NCI-H82 treated with DMSO at 0.1 percent for 48 hours (cell line): ENCODE data around the gene ZNF319.

Experiments used
- DNase-seq: peaks from one replicate; lab custom pipeline; 2025; ENCODE audit not compliant: unreplicated experiment; lab: John Stamatoyannopoulos, UW

Gene ZNF319

DNA sequence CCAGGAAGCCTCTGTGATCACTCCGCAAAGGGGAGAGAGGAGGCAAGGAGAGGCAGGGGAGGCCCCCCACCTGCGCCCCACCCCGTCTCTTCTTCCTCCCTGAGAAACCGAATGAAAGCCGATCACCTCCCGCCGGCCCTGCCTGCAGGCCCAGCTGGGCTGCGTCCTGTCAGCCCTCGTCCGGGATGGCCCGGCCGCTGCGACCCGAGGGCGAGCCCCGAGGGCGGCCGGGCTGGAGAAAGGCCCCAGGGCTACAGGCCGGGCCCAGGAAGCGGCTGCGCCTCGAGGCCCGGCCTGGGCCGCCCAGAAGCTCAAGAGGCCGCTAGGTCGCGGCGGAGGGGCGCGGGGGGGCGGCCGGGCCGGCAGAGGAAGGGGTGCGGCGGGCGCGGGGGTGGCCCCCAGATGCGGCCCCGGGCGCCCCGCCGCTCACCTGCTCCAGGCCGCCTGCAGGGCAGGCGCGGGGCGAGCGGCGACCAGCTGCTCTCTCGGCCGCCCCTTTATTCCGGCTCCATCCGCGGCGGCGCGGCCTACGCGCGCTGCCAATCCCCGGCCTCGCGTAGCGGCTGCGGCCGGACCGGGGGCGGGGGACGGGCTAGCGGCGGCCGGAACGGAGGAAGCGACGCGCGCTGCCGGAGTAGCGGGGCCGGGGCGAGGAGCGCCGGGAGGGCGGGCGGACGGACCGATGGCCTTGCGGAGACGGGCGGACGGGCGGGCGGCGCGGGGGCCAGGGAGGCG is at the start of gene ZNF319:
TSS of gene ZNF319 (minus strand) at position 702 of the 735 bp plus-strand sequence. CDS start 2,407 bp downstream, outside the sequence.
- no peak for DNase-seq

DNA sequence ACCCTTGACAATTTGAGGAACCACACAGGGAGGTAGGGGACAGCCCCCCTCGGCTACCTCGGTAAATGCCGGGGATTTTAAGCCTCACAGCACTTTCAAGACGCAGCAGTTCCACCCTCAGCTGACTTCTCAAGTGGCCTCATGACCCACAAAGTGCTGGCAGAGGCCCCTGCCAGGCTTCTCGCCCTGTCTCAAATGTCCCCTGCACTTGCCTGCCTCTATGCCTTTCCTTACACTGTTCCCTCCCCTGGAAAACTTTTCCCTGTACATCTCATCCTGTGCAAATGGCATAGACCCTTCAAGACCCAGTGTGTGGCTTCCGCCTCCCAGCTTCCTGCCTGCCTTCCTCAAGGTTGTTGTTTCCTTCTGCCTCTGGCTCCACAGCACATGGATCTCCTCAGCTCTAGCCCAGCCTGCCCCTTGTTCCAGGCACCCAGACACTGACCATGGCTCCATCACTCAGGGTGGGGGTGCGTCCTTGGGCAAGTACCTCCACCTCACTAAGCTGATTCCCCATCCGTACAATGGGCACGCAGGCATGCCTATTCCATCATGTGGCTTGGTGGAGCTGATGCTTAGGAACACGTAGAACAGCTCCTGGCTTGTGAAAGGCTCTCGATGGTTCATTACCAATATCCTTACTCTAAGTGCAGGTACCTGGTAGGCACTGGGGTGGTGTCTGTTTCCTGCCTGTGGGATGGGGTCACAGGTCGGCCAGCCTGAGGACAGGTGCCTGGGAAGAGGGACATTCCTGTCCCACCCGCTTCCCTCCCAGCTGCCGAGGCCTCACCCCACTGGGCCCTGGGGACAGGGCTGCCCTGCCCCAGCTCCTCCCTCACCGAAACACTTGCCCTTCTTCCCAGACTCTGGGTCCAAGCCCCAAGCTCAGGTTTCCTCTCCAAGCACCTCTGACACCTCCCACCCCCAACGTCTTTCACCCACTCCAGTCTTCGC is 49.0 kb upstream of the ZNF319 start:
- DNase-seq, result no peak

DNA sequence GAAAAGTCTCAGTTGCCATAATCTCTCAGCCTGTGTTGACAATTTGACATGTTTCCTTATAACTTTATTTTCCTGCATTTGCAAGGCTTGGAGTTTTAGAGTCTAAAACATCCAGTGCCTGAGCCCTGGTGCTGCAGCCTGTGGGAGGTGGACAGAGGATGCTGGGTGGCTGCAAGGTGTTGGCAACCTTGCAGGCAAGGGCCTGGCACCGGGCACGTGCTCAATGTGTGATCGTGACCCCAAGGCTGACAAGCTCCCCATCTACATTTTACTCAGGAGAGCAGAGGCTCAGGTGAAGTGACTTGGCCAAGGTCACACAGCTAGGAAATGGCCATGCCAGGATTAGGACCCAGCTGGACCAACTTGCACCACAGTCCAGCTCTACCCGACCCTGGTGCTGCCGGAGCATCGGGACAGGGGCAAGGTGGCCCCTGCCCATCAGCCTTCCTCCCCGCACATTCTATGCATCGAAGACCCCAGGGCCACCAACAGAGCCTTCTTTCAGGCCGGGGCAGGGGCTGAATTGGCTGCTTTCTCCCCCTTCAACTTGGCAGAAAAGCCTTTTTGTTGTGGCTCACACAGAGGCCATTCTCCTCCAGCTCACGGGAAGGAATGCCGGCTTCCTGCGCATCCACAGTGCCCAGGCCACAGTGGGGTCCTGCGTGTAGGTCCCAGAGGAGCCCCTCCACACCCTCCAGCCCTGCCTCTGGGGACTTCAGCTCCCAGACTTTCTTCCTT is 48.2 kb upstream of the ZNF319 start:
- no peak for DNase-seq

DNA sequence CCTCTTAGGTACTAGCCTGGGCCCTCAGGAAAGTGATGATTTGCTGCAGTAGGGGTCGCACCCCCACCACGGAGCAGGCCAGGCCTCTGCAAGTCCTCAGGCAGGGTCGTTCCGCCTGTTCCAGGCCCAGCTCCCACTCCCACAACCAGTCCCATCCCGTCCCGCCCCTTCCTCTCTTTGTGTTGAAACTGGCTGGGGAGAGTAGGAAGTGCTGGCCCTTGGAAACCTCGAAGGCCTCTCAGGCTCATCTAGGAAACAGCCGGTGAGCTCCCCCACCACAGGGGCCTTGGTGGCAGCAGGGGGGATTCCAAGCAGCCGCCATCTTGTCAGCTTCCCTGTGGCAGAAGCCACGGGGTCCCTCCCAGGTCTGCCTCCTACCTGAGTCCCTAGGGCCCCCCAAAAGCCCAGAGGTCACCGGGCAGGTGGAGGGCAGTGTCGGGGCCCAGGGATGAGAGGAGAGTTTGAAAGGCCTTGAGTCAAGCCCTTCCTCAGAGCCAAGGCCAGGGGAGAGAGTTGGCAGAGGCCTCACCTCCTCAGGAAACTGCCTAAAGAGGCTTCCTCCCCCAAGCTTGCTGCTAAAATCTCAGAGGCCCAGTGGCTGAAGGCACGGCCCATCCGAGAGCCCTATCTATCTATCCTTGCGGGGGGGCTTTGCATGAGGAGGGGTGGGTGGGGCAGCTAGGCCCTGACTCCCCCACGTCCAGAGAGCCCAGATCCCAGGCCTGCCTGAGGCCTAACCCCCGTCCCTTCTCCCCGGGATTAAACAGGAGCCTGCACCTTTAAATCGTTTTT is 47.3 kb upstream of the ZNF319 start:
- no peak for DNase-seq

DNA sequence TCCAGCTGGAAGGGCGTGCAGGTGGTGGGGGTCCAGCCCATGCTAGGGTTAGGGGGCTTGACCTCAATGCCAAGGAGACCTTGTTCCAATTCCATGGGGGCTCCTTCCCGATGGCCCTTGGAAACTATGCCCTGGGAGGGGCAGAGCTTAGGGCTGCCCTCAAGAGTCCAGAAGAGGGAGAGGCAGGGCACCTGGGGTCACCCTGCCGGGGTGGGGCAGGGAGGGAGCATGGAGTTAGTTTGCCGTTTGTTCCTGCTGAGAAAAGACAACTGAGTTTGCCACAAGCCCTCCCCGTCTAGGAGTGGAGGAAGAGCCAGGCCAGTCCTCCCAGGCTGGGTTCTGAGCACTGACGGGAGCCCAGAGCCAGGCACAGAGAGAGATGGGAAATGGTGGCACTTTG is 46.5 kb upstream of the ZNF319 start:
- no peak for DNase-seq

DNA sequence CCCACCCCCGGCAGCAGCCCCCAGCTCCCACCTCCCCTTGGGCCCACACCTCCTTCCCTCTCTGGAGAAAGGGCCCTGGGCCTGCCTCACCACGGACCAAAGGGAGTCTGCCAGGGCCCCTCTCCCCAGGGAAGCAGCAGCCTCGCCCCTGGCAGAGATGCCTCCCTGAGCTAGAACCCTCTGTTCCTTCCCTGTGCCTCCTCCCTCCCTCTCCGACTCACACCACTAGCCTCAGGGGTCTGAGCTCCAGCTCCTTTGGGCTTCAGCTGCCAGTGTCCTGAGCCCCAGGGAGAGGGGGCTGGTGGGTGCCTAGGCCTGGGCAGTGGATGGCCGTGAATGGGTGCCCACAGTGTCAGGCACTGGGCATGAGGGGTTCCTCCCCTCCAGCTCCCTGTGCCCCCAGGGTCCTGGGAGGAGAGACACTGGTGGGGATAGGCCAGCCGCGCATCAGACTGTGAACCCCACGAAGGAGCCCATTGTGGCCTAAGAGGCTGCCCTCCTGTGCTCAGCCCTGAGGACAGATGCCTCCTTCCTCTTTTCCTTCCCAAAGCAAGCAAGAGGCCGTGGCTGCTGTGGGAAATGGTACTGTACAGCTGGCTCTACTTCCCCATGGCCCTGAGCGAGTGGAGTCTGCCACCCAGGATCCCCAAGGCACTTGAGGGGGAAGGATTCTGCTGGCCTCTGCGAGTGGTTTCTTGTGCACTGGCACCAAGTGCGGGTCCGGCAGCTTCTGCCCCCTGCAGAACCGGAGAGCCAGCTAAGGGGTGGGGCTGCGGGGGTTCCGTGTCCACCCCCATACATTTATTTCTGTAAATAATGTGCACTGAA is 45.8 kb upstream of the ZNF319 start:
- DNase-seq, result no peak

DNA sequence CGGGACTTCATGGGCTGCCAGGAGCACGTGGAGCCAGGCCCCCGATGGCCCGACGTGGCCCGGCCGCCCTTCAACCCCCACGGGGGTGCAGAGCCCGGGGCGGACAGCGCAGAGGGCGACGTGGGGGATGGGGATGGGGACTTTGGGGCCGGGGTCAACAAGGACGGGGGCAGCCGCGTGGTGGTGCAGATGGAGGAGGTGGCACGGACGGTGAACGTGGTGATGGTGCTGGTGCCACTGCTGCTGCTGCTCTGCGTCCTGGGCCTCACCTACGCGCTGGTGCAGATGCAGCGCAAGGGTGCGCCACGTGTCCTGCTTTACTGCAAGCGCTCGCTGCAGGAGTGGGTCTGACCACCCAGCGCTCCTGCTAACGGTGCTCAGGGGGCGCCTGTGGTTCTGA is 44.6 kb upstream of the ZNF319 start:
- DNase-seq, result no peak

DNA sequence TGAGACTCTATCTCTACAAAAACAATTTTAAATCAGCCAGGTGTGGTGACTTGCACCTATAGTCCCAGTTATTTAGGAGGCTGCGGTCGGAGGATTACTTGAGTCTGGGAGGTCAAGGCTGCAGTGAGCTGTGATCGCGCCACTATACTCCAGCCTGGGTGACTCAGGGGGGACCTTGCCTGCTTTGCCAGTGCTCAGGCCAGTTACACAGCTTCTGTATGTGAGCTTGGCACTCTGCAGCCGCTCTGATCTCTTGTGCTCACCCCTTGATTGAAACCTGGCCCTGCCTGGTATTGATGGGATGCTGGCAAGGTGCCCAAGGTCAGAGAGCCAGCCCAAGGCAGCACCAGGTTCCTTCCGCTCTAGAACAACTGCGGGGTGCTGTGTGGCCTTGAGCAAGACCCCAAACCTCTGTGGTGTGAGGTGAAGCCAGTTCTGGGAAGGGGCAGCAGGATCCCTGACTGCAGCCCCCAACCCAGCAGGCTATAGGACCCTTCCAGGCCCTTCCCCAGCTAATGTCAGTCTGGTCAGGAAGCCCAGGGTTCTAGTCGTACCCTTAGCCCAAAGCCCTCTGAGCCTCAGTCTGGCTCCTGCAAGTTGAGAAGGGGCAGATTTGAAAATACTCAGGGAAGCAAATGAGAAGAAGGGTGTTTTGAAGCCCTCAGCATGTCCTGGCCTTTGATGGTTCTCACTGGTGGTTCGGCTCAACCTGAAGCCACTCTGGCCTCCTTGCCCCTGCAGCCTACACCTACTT is 44.0 kb upstream of the ZNF319 start:
- no peak for DNase-seq

DNA sequence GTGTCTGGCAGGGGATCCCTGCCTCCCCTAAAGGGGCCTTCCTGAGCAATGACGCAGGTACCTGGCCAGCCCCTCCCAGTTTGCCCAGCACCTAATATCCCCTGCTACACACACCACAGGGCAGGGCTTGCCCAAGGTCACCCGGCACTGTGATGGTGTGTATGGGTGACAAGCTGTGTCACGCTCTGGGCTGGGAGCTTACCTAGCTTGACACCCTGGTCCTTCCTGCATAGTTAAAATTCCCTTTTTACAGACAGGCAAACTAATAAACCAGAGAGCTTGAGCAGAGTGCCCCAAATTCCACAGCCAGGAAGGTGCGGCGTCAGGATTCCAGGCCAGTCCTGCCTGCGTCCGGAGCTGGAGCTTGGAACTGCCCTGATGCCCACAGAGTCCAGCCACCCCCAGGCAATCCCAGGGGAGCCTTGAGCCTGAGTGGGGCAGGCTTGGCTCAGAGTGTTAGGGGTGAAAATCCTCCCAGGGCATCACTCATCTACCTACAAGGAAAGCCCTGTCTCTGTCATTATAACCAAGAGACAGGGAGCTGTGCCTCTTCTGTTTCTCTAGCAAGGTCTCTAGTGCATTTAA is 43.2 kb upstream of the ZNF319 start:
- no peak for DNase-seq

DNA sequence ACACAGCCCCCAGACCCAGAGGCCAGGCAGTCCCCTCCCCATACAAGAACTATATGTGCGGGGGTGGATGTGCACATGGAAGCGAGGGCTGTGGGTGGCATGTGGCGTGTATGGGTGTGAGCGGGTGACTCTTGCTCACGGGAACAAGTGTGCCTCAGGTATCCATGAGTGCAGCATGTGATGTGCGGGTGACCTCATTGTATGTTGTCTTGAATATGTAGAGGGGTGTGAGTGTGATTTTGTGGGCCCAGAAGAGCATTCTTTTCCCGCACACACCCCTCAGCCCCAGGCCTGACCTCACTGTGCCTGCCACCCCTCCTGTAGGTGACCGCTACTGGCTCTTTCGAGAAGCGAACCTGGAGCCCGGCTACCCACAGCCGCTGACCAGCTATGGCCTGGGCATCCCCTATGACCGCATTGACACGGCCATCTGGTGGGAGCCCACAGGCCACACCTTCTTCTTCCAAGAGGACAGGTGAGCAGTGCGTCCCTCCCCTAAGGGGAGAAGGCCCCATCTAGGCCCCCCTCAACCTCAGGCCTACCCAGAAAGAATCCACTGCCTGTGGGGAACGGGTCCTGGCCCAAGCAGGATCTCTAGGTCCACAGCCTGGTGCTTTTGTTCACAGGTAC is 42.5 kb upstream of the ZNF319 start:
- DNase-seq, result no peak

DNA sequence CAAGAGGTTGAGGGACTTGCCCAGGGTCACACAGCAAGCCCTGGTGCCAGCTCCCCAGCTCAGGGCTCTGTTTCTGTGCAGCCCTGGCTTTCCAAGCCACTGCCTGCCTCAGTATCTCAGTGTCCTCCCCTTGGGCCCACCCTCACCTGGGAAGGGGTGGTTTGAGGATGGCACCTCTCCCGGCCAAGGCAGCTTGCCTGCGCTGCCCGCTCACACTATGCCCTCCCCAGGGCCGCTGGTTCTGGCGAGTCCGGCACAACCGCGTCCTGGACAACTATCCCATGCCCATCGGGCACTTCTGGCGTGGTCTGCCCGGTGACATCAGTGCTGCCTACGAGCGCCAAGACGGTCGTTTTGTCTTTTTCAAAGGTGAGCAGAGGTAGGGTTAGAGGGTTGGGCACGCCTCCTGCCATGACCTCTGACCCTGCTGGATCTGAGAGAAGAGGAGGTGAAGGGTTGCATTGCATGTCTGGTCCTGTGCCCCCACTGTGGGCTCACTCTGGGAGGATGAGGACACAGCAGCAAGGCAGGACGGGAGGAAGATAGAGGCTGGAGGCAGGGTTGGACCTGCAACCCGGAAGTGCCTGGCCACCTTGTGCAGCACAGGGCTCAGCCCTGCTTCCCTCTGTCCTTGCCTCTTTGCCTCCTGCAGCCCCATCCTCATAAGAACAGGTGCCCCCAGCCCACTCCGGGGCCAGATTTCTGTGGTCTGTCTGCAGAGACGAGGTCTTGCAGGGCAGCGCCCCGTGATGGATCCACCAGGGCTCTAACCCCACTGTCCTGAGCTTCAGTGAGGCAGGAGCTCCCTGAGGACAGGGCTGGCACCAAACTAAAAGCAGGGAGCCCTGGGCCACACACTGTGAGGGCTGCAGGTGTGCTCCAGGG is 41.8 kb upstream of the ZNF319 start:
- DNase-seq, result no peak

DNA sequence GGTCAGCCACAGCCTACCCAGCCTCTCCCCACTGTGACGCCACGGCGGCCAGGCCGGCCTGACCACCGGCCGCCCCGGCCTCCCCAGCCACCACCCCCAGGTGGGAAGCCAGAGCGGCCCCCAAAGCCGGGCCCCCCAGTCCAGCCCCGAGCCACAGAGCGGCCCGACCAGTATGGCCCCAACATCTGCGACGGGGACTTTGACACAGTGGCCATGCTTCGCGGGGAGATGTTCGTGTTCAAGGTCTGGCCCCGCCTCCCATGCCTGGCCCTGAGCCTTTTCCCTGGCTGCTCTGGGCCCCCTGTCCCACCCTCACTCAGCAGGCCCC is 41.1 kb upstream of the ZNF319 start:
- no peak for DNase-seq

DNA sequence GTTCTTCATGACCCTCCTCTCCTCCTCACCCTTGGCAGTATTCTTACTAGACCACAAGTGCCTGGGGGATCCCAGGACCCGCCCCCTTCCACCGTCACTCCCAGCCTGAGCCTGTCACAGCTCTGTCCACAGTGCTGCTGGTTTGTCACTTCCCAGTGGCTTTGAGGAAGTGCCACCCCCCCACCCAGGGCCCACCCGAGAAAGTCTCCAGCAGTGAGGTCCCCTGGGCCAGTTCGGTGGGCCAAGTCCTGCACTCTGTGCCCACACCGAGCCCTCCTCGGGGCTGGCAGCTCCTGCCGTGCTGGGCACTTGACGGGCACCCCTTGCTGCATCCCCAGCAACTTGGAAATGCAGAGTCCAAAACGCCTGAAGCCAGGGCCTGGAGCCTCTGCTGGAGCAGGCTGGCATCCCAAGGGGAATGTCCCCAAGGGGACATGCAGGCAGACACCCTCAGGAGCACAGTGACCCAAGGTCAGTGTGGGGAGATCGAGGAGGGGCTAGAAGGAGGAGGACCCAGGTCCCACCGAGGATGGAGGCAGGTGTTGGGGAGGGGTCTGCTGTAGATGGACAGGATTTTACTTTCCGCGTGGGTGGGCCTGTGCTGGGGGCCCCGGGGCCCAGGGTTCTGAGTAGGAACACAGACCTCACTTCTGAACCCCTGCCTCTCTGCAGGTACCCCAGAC is 40.6 kb upstream of the ZNF319 start:
- no peak for DNase-seq

DNA sequence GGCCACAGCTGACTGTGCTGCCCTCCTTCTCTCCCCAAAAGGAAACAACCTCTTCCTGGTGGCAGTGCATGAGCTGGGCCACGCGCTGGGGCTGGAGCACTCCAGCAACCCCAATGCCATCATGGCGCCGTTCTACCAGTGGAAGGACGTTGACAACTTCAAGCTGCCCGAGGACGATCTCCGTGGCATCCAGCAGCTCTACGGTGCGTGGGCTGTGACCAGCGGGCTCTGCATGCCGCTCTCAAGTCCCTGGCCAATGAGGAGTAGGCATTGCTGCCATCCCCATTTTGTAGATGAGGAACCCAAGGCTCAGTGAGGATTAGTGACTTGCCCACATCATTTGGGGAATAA is 40.0 kb upstream of the ZNF319 start:
- no peak for DNase-seq

DNA sequence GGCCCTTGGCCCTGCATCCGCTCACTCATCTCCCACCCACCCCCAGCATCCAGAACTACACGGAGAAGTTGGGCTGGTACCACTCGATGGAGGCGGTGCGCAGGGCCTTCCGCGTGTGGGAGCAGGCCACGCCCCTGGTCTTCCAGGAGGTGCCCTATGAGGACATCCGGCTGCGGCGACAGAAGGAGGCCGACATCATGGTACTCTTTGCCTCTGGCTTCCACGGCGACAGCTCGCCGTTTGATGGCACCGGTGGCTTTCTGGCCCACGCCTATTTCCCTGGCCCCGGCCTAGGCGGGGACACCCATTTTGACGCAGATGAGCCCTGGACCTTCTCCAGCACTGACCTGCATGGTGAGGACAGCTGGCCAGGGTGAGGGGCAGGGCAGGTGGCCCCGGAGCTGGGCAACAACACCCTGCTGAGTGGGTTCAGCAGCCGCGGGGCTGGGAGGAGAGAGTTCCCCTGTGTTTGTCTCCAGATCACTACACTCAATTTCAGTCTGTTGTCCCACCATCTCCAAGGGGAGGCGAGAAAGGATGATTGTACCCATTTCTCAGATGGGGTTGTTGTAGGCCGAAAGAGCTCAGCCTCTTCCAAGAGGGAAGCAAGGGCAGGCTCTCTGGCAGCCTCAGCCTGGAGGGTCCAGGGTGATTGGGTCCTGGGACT is 39.5 kb upstream of the ZNF319 start:
- no peak for DNase-seq

DNA sequence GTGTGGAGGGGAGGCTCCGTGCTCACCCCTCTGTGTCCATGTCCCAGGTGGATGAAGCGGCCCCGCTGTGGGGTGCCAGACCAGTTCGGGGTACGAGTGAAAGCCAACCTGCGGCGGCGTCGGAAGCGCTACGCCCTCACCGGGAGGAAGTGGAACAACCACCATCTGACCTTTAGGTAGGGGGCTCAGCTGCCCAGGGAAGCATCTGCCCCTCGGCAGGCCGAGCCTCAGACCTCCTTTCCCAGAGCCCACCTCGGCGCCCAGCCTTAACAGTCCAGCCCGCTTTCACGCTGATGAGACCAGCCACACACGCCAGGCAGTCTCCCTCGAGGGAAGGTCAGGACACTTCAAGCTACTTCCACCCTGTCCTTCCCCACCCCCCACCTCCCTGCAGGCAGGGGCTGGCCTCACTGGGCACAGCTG is 37.8 kb upstream of the ZNF319 start:
- no peak for DNase-seq
